ENCODE data around the gene SNRPA.

- no peak for TF ChIP-seq CTCF (IDR thresholded peaks at IDR 0.05)
- TF ChIP-seq POLR2A (IDR thresholded peaks at IDR 0.05): no peak
- TF ChIP-seq POLR2AphosphoS5 (IDR thresholded peaks at IDR 0.05): no peak
These were observed 13.8 kb upstream of the SNRPA start for GRCh38 chr19:40737102-40737644.
